ENCODE results near the gene RRBP1. TPM values are rescaled to one million over a fixed set of nuclear protein-coding genes. Genes with fewer than 3 reads are reported as not detected.

Gene RRBP1
- total and polyA plus RNA-seq, 2 donors (not counting 3 experiments of a cell fraction or from before 2014, with no cell fraction given): 50.3 to 236 TPM

GRCh38 chr20:17671011-17671410 is 11.0 kb downstream of the RRBP1 start:
- intact Hi-C loops (cut with micrococcal nuclease) (no loop called here), dilution Hi-C loops (cut with MboI; ENCODE audit: extremely low pct_ligation_motif_present, low sequenced_read_pairs) (no loop called here)
- ChIA-PET POLR2A (no interaction called here), CTCF (no interaction called here)
- H3K9me1 ChIP-seq (replicated peaks; ENCODE audit: control insufficient read depth, extremely low read depth, insufficient read depth, low read length): no peaks in the 10 kb centered on the region
- H4K20me1 ChIP-seq (replicated peaks; ENCODE audit: control insufficient read depth, extremely low read depth, insufficient read depth, low read length): peaks cover 12% of the 10 kb centered on the region
- no peak for TF ChIP-seq FOS (IDR thresholded peaks at IDR 0.05; ENCODE audit: borderline replicate concordance, insufficient read depth, low read length)
- TF ChIP-seq GATA2 (IDR thresholded peaks at IDR 0.05; ENCODE audit: insufficient read depth, insufficient read length, low read depth, low read length): no peak
- TF ChIP-seq CTCF (IDR thresholded peaks at IDR 0.05; ENCODE audit: extremely low read depth in 1 of 2, insufficient read depth in 1 of 2, low read depth in 1 of 2, low read length in 2 of 2): no peak
- no peak for TF ChIP-seq POLR2AphosphoS5 (IDR thresholded peaks at IDR 0.05; ENCODE audit: insufficient read depth, low read depth, low read length)
- TF ChIP-seq POLR2A (IDR thresholded peaks at IDR 0.05; ENCODE audit: low read depth, low read length): no peak
- TF ChIP-seq MYC (IDR thresholded peaks at IDR 0.05; ENCODE audit: low read depth, low read length): no peak
- TF ChIP-seq MAX (IDR thresholded peaks at IDR 0.05; ENCODE audit: insufficient read depth, insufficient read length): no peak
- no peak for TF ChIP-seq JUN (IDR thresholded peaks at IDR 0.05; ENCODE audit: borderline replicate concordance, insufficient read depth, insufficient read length, low read depth)
- no peak for TF ChIP-seq EZH2 (IDR thresholded peaks at IDR 0.05; ENCODE audit: borderline replicate concordance, low read depth, low read length, severe bottlenecking)
- no TSS peak for BruUV-seq (replicated peaks)
- no peak overlapping the region for H3K4me2 ChIP-seq (ENCODE audit: insufficient read depth, low read length)
- H3K4me1 ChIP-seq (ENCODE audit: control insufficient read depth, extremely low read depth, insufficient read depth, low read length): peaks cover 16% of the 10 kb centered on the region
- DNase-seq (ENCODE audit: low read depth, low spot score) (no peak), FAIRE-seq (no peak)
- no peaks in the 10 kb centered on the region for H3K9me3 ChIP-seq (replicated peaks; ENCODE audit: control insufficient read depth, insufficient read depth, low read length)
- H2AFZ ChIP-seq (ENCODE audit: low read depth, low read length): no peak overlapping the region
- peaks cover 72% of the 10 kb centered on the region for H3K79me2 ChIP-seq (ENCODE audit: control insufficient read depth, insufficient read depth, low read length)
- H3K36me3 ChIP-seq (ENCODE audit: control insufficient read depth in 2 of 2, extremely low read depth in 1 of 2, insufficient read depth in 2 of 2, low read length in 2 of 2): peaks cover 0 to 2% of the 10 kb centered on the region in 2 experiments
- H3K4me3 ChIP-seq (replicated peaks in 1 of 3; ENCODE audit: insufficient read depth in 1 of 3, low read depth in 1 of 3, low read length in 3 of 3): no peak overlapping the region
- no peaks in the 10 kb centered on the region for H3K27me3 ChIP-seq (ENCODE audit: control insufficient read depth in 2 of 2, insufficient read depth in 2 of 2, low read length in 2 of 2)
- H3K9ac ChIP-seq (replicated peaks; ENCODE audit: extremely low read depth, insufficient read depth, low read length): no peak overlapping the region
- H3K27ac ChIP-seq (ENCODE audit: insufficient read depth, low read depth, low read length): no peak overlapping the region
